BE2C (cell line): ENCODE measurements around the gene TCIRG1.

Experiments
- DNase-seq: peaks from one replicate; pipeline ENCODE4 v3.0.0-alpha.2; 2020
- H3K27me3 ChIP-seq: fragments of 250-450 bp; sonication (Bioruptor Pico); 2 replicates; pipeline ENCODE4 v1.5.1; 2020; ENCODE audit warnings: mild to moderate bottlenecking
- H3K36me3 ChIP-seq: fragments of 250-450 bp; sonication (Bioruptor Pico); 2 replicates; pipeline ENCODE4 v1.5.1; 2020; ENCODE audit warnings: mild to moderate bottlenecking
- H3K4me1 ChIP-seq: fragments of 250-450 bp; sonication (Bioruptor Pico); 2 replicates; pipeline ENCODE4 v1.5.1; 2020
- H3K4me3 ChIP-seq: 2 replicates; pipeline ENCODE4 v1.5.1; 2011; ENCODE audit warnings: low read depth, low read length
- H3K9me3 ChIP-seq: fragments of 250-450 bp; sonication (Bioruptor Pico); 2 replicates; pipeline ENCODE4 v1.5.1; 2020
- TF ChIP-seq, protein P1 (sequence below): IDR thresholded peaks from 2 replicates; pipeline ENCODE4 v1.5.1; 2012; ENCODE audit warnings: mild to moderate bottlenecking, low read depth, low read length

Gene TCIRG1

DNA sequence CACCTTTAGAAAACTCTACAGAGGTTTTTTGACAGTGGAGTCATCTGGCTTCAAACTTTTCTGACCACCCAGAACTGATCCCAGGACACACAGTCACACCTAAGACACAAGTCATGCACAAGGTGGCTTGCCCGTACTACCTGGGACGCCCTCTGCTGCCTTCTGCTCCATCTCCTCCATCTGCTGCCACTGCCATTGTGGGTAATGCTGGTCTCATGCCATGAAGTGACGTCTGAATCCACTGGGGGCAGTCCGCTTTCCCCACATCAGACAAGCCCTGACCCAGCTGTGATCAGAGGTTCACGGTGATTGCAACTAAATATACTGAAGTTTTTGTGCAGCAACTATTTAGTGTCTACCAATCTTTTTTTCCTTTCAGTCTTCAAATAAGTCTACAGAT, 13.8 kb upstream of the TCIRG1 start:
- DNase-seq: no peak
- H3K4me3 ChIP-seq: no peak overlapping the region
- TF ChIP-seq, protein P1, sequence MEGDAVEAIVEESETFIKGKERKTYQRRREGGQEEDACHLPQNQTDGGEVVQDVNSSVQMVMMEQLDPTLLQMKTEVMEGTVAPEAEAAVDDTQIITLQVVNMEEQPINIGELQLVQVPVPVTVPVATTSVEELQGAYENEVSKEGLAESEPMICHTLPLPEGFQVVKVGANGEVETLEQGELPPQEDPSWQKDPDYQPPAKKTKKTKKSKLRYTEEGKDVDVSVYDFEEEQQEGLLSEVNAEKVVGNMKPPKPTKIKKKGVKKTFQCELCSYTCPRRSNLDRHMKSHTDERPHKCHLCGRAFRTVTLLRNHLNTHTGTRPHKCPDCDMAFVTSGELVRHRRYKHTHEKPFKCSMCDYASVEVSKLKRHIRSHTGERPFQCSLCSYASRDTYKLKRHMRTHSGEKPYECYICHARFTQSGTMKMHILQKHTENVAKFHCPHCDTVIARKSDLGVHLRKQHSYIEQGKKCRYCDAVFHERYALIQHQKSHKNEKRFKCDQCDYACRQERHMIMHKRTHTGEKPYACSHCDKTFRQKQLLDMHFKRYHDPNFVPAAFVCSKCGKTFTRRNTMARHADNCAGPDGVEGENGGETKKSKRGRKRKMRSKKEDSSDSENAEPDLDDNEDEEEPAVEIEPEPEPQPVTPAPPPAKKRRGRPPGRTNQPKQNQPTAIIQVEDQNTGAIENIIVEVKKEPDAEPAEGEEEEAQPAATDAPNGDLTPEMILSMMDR: peak; percentile 20; the same call in 1 of the 2 replicates
- no peaks in the 10 kb centered on the region for H3K36me3 ChIP-seq
- no peaks in the 10 kb centered on the region for H3K27me3 ChIP-seq
- H3K4me1 ChIP-seq: no peaks in the 10 kb centered on the region
- H3K9me3 ChIP-seq: no peaks in the 10 kb centered on the region

DNA sequence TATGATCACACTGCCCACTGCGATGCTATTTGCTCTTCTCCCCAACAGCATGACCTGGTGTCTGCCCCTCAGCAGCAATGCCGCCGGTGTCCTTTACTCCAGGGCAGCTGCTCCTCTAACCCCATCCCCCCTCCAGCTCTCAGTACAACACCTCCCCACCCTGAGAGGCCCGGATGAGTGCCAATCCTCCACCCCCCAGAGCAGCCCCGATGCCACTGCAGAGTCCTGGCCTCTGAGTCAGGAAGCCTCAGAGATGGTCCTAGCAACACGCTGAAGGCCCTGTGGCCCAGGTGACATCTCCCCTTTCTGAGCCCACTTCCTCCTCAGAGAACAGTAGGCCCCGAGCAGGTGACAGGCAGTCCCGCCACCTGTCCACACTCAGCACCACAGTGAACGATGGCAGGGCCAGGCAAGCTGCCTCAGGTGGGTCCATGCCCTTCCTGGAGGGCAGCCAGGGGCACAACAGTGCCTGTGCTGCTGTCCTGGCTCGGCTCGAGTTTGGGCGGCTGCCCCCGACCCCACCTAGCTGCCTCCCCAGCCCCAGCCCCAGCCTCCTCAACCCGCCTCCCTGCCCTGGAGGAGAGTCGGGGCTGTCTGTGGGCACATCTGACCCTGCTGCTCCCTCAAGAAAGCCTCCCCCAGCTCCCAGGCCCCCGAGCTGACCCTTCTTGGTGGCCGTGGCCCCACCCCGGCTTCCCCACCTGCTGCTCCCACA, 12.3 kb upstream of the TCIRG1 start:
- TF ChIP-seq, protein P1: no peak
- Histone ChIP-seq H3K4me1 (no peaks in the 10 kb centered on the region; the same call in 1 of the 2 replicates), H3K9me3 (no peaks in the 10 kb centered on the region), H3K4me3 (no peak overlapping the region), H3K36me3 (no peaks in the 10 kb centered on the region), H3K27me3 (no peaks in the 10 kb centered on the region)
- DNase-seq: no peak

DNA sequence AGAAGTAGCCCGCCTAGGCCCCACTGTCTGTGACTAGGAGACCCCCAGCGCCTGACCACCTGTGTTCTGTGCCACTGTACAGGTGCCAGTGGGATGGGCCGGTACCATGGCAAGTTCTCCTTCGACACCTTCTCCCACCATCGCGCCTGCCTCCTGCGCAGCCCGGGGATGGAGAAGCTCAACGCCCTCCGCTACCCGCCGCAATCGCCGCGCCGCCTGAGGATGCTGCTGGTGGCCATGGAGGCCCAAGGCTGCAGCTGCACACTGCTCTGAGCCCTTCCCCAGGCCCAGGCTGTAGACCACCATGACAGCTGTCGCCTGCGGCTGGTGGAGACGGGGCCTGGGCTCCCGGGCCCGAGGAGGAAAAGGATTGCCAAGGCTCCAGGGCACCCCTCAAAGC, 11.2 kb upstream of the TCIRG1 start:
- Histone ChIP-seq H3K4me3 (no peak overlapping the region), H3K9me3 (no peaks in the 10 kb centered on the region), H3K27me3 (no peaks in the 10 kb centered on the region), H3K36me3 (peaks cover 3% of the 10 kb centered on the region), H3K4me1 (no peaks in the 10 kb centered on the region; the same call in 1 of the 2 replicates)
- TF ChIP-seq, protein P1: no peak
- DNase-seq: no peak

DNA sequence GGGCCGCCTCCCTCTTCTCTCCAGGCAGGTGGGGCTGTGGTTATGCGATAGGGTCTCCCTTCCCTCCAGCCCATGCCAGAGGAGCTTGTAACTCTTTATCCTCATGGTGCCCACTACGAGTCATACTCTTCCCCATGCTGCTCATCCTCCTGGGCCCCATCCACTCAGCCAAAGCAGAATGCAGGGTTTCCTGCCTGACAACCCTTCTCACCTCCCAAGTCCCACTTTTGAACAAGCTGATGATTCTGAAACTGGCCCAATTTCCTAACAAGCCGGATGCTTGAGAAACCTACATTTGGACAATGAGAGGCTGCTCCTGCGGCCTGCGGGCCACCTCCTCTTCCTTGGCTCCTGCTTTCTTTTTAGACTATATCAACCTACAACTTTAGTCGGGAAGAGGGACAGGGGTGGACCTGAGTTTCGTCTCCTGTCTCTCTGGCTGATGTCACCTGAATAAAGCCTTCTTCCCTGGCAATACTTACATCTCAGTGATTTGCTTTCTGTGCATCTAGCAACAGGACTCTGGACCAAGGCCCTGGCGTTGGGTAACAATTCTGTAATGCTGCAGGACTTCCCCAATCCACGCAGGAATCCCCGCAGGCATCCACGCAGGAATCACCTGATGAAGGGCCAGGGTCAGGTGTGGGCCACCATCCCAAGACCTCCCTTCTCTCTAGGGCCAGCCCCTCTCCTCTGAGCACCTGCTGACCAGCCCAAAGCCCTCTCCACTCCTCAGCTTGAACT, 9.9 kb upstream of the TCIRG1 start:
- DNase-seq: no peak
- TF ChIP-seq, protein P1: no peak

DNA sequence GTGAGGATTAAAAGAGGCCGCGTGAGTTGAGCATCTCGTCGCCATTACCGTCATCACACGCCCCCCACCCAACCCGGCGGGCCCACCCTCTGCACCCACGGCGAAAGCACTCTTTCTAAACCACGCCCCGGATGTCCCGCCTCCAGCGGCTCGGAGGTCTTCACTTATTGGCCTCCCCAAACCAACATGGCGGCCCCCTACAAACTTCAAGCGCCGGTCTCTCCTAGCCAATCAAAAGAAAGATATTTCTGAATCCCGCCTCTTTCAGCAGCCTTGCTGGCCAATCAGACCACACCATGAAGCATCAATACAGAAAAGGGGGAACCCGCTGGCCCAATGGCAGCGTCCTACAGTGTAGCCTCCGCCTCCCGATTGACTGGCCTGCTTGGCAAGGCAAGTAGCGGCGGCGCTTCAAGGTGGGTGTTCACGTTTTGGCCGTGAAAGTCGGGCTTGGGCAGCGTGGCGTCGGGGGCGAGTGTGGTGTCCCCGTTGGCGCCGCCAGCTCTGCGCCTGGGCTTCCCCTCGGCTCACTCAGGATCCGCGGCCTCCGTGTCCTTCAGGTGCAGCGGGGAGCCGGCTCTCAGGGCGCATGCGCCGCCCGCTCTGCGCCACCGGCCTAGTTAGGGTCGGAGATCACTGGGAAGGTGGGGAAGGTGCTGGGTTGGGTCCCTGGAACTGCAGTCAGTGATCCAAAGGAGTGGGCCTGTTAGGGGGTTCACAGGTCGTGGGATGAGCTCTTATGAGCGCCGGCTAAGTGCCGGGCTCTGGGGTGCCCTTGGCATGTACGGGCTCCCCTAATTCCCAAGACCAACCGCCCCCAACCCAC, 8.3 kb upstream of the TCIRG1 start, which contains the start of gene NDUFS8:
TSS of gene NDUFS8 (plus strand) at position 364 of the 826 bp plus-strand sequence. CDS start 1,471 bp downstream, outside the sequence.
- no peaks in the 10 kb centered on the region for H3K9me3 ChIP-seq
- peak within 1 kb of the TSS; percentile 98 for H3K4me3 ChIP-seq
- H3K36me3 ChIP-seq: peaks cover 11% of the 10 kb centered on the region
- H3K4me1 ChIP-seq: no peaks in the 10 kb centered on the region; the same call in 1 of the 2 replicates
- no peaks in the 10 kb centered on the region for H3K27me3 ChIP-seq
- DNase-seq: peak; percentile 95
- TF ChIP-seq, protein P1: no peak

More for the DNA sequence above, 9.9 kb upstream of the TCIRG1 start:
- Histone ChIP-seq H3K9me3 (no peaks in the 10 kb centered on the region), H3K4me3 (no peak overlapping the region), H3K27me3 (no peaks in the 10 kb centered on the region), H3K36me3 (peaks cover 7% of the 10 kb centered on the region), H3K4me1 (no peaks in the 10 kb centered on the region; the same call in 1 of the 2 replicates)
